H1 (cell line): Measurements from ENCODE around the gene SMIM8.

ENCODE experiments used
- CHD2 ChIP-seq: IDR thresholded peaks from 2 replicates; pipeline ENCODE4 v1.6.1; 2012; ENCODE audit warnings: low read length, improper control_type of control experiment
- EP300 ChIP-seq, 2 experiments: IDR thresholded peaks; 1 replicate in 1 of 2; 2 replicates in 1 of 2; pipeline ENCODE4 v1.6.1; 2011 to 2012; ENCODE audit warnings: low read depth in 2 of 2, low read length in 2 of 2, mild to moderate bottlenecking in 2 of 2, borderline replicate concordance in 1 of 2, inconsistent platforms in 1 of 2, moderate library complexity in 1 of 2
- EZH2 ChIP-seq: fragments of 200-600 bp; sonication (generic); IDR thresholded peaks from 2 replicates; pipeline ENCODE4 v1.7.1; 2012; ENCODE audit warnings: low read depth, mild to moderate bottlenecking, moderate library complexity, low read length, inconsistent platforms; ENCODE audit not compliant: severe bottlenecking
- POLR2A ChIP-seq, 2 experiments: IDR thresholded peaks; 1 replicate in 1 of 2; 2 replicates in 1 of 2; pipeline ENCODE4 v1.6.1; 2011; ENCODE audit warnings: low read depth in 2 of 2, low read length in 2 of 2, mild to moderate bottlenecking in 2 of 2; ENCODE audit errors: control extremely low read depth in 1 of 2
- RFX5 ChIP-seq: IDR thresholded peaks from 2 replicates; pipeline ENCODE4 v1.6.1; 2011; ENCODE audit warnings: low read depth, low read length, improper control_type of control experiment, borderline replicate concordance
- RXRA ChIP-seq: IDR thresholded peaks from 2 replicates; pipeline ENCODE4 v1.6.1; 2011; ENCODE audit warnings: low read depth, mild to moderate bottlenecking, low read length, moderate library complexity; ENCODE audit not compliant: insufficient read depth
- SIN3A ChIP-seq, 2 experiments: IDR thresholded peaks in 1 of 2; conservative IDR thresholded peaks in 1 of 2; 2 replicates each; pipeline ENCODE4 v1.6.1; 2011 to 2012; ENCODE audit warnings: low read length in 2 of 2, improper control_type of control experiment in 1 of 2, low read depth in 1 of 2, mild to moderate bottlenecking in 1 of 2
- SIRT6 ChIP-seq: IDR thresholded peaks from one replicate; pipeline ENCODE4 v1.7.1; 2012; ENCODE audit warnings: low read length, inconsistent platforms
- SP2 ChIP-seq: IDR thresholded peaks from 2 replicates; pipeline ENCODE4 v1.6.1; 2012; ENCODE audit warnings: mild to moderate bottlenecking, low read length, inconsistent platforms
- TAF7 ChIP-seq: optimal IDR thresholded peaks from 2 replicates; pipeline ENCODE3; 2011; ENCODE audit warnings: low read depth, mild to moderate bottlenecking, inconsistent platforms, low read length, moderate library complexity, borderline replicate concordance
- ZNF274 ChIP-seq: IDR thresholded peaks from 2 replicates; pipeline ENCODE4 v1.7.0; 2012; ENCODE audit warnings: low read length, borderline replicate concordance; ENCODE audit errors: extremely low read depth
- TF ChIP-seq, protein P1 (sequence below), 3 experiments: IDR thresholded peaks; 1 replicate in 2 of 3; 2 replicates in 1 of 3; pipeline versions ENCODE4 v1.5.1 to v1.6.1; 2011; ENCODE audit warnings: low read length in 3 of 3, mild to moderate bottlenecking in 3 of 3, inconsistent platforms in 2 of 3, low read depth in 1 of 3, moderate library complexity in 1 of 3; ENCODE audit not compliant: insufficient read depth in 1 of 3; ENCODE audit errors: control extremely low read depth in 1 of 3
- TF ChIP-seq, protein P2 (sequence below): IDR thresholded peaks from 2 replicates; pipeline ENCODE4 v1.6.1; 2012; ENCODE audit warnings: low read length, inconsistent platforms

DNA sequence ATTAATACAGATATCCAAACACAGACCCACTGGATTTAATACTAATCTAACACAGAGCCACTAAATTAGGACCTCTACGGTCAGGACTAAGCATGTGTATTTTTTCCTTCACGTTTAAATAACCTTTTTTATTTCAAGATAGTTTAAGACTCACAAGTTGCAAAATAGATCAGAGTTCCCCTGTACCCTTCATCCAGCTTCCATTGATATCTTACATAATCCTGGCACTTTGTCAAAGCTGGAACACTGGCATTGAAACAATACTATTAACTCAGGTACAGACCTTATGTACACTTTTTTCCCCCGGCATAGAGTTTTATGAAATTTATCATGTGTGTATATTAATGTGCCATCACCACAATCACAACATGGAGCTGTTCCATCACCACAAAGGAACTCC is 24.3 kb downstream of the SMIM8 start:
- no peak for TF ChIP-seq SIRT6
- TF ChIP-seq POLR2A (IDR thresholded peaks at IDR 0.05; ENCODE audit: control extremely low read depth in 1 of 2, low read depth in 2 of 2, low read length in 2 of 2) = no peak
- TF ChIP-seq, protein P1, sequence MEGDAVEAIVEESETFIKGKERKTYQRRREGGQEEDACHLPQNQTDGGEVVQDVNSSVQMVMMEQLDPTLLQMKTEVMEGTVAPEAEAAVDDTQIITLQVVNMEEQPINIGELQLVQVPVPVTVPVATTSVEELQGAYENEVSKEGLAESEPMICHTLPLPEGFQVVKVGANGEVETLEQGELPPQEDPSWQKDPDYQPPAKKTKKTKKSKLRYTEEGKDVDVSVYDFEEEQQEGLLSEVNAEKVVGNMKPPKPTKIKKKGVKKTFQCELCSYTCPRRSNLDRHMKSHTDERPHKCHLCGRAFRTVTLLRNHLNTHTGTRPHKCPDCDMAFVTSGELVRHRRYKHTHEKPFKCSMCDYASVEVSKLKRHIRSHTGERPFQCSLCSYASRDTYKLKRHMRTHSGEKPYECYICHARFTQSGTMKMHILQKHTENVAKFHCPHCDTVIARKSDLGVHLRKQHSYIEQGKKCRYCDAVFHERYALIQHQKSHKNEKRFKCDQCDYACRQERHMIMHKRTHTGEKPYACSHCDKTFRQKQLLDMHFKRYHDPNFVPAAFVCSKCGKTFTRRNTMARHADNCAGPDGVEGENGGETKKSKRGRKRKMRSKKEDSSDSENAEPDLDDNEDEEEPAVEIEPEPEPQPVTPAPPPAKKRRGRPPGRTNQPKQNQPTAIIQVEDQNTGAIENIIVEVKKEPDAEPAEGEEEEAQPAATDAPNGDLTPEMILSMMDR (IDR thresholded peaks at IDR 0.05; ENCODE audit: control extremely low read depth in 1 of 3, insufficient read depth in 1 of 3, low read depth in 1 of 3, low read length in 3 of 3) = no peak
- TF ChIP-seq, protein P2, sequence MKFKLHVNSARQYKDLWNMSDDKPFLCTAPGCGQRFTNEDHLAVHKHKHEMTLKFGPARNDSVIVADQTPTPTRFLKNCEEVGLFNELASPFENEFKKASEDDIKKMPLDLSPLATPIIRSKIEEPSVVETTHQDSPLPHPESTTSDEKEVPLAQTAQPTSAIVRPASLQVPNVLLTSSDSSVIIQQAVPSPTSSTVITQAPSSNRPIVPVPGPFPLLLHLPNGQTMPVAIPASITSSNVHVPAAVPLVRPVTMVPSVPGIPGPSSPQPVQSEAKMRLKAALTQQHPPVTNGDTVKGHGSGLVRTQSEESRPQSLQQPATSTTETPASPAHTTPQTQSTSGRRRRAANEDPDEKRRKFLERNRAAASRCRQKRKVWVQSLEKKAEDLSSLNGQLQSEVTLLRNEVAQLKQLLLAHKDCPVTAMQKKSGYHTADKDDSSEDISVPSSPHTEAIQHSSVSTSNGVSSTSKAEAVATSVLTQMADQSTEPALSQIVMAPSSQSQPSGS = no peak
- TF ChIP-seq CHD2 = no peak
- TF ChIP-seq SIN3A (conservative IDR thresholded peaks at IDR 0.05 in 1 of 2, IDR thresholded peaks at IDR 0.05 in 1 of 2; ENCODE audit: low read depth in 1 of 2, low read length in 2 of 2) = no peak
- TF ChIP-seq TAF7 = no peak
- no peak for TF ChIP-seq ZNF274
- no peak for TF ChIP-seq EZH2
- TF ChIP-seq RFX5 = no peak
- TF ChIP-seq EP300 (IDR thresholded peaks at IDR 0.05; ENCODE audit: borderline replicate concordance in 1 of 2, low read depth in 2 of 2, low read length in 2 of 2) = no peak
- no peak for TF ChIP-seq SP2
- TF ChIP-seq RXRA = no peak
